Left renal cortex interstitium (tissue), 4 donors: ENCODE measurements around the gene CD84. TPM values are rescaled to one million over a fixed set of nuclear protein-coding genes. Genes with fewer than 3 reads are reported as not detected.
"Not testable (repeated sequence)": the region's sequence is repeated elsewhere in the genome, so short reads cannot be mapped to it uniquely, and the experiment has no call there.

ENCODE experiments used
- DNase-seq, 4 donors: peaks; one replicate each; pipeline ENCODE4 v3.0.0-alpha.2; 2013; ENCODE audit warnings: low read depth in 4 of 4, low spot score in 2 of 4, missing footprints in 1 of 4
- polyA plus RNA-seq, 4 donors: library from polyadenylated mRNA; unstranded; fragments of 120-200 nt; gene quantifications; one replicate each; pipeline ENCODE4 v1.2.1, GENCODE V29; 2013; ENCODE audit not compliant: insufficient read length in 4 of 4

The CD84 gene, protein sequence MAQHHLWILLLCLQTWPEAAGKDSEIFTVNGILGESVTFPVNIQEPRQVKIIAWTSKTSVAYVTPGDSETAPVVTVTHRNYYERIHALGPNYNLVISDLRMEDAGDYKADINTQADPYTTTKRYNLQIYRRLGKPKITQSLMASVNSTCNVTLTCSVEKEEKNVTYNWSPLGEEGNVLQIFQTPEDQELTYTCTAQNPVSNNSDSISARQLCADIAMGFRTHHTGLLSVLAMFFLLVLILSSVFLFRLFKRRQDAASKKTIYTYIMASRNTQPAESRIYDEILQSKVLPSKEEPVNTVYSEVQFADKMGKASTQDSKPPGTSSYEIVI
- polyA plus RNA-seq = 1 to 10 TPM in 2 of 4 donors, under 1 TPM in 2; 0.71 to 1.5 (median 1.2) TPM

- no peak for DNase-seq
Observed at GRCh38 chr1:160579216-160579701, at the start of gene CD84. Gene CD84, minus strand, starts transcription at chr1:160579496. Its CDS starts 59 bp downstream, at chr1:160579437.

- DNase-seq = no peak
Observed at GRCh38 chr1:160628799-160629263, 49.5 kb upstream of the CD84 start.

DNA sequence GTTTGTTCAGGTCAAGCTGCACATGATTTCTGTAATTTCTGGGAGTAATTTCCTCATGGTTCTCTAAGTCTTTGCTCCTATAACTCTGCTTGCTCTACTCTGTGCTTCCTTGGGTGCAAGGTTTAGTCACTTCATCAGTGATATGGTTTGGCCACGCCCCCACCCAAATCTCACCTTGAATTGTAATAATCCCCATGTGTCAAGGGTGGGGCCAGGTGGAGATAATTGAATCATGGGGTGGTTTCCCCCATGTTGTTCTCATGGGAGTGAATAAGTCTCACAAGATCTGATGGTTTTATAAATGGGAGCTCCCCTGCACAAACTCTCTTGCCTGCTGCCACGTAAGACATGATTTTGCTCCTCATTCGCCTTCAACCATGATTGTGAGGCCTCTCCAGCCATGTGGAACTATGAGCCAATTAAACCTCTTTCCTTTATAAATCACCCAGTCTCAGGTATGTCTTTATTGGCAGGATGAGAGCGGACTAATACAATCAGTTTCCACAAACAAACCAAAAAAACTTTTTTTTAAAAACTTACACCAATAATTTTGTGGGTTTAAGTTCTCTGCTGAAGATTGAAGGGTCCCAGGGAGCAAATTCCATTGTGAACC lies 48.5 kb upstream of the CD84 start:
- DNase-seq = not testable (repeated sequence)

DNA sequence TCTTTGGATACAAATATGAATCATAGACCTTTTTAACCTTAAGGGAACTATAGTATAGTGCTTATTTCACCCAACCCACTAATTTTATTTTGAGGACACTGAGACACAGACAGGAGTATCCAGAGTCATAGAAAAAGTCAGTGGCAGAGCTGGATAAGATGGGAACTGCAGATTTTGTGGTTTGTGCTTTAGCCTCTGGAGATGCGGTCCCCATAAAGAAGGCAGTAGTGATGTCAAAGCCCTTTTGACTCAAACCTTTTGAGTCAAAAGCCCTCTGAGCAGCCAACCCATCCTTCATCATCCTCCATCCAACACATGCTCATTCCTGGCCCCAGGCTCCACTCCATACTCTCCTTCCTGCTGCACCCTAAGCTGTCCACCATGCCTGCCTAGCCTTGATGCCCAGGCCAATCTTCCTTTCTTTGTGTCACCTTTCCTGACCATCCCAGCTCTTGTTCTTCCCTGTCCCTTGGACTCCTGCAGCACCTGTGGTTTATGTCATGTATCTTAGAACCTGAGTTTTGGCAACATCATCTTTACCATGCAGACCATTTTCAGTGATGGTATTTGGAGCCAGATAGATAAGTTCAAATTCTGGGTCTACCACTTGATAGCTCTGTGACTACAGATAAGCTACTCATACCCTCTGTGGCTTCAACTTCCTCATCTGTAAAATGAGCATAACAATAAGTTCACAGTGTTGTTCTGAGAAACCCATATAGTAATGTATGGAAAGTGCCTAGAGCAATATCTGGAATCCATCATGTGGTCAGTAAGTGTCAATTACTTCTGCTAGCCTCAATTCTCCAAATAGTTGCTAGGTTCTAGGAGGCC lies 47.4 kb upstream of the CD84 start:
- DNase-seq = no peak

DNA sequence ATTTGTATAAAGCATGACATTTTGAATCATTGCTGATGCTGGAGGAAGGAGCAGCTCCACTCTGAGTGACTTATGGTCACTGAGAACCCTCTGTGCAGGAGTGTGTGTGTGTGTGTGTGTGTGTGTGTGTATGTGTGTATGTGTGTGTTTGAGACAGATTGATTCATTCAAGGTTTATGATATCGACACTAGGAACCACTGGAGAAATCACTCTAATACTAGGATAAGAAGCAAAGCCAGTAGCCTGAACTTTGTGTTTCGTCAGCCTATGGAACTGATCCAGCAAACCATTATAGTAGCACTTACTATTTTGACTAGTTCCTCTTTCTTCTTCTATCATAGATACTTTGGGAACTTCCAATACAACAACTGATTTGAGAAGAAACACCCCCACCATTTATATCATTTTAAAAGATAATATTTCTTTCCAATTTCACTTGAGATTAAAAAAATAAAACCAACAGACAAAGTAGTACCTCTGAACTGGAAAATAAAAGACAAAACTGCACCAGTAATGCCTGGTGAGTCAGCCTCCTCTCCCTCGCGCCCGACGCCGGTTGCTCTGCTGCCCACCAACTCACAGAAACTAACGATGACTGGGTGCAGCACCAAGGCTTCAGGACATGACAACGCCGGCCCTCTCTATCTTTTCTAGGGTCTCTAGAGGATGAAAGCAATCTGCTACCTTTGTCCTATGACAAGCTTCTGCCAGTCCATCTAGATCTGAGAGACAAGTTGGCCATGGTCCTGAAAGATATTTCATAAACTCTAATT lies 46.6 kb upstream of the CD84 start:
- no peak for DNase-seq

- no peak for DNase-seq
Observed at GRCh38 chr1:160625321-160625720, 46.0 kb upstream of the CD84 start.

- DNase-seq = no peak
Observed at GRCh38 chr1:160624464-160624863, 45.2 kb upstream of the CD84 start.

DNA sequence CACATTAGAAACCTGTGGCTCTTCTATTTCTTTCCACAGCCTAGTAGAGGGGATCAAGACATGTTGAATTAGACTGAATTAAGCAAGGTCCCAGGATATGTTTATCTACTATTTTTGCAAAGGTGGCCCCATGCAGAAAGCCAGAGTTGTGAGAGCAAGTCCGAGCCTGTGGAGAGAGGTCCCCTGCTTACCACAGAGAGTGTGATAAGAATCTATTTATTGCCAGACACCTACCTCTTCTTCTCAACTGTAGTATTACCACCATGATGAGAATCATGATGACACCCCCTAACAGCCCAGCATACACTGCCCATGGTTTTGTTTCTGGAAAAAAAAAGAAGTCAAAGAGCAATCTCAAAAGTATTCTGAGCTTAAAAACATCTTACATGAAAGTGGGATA lies 44.6 kb upstream of the CD84 start:
- DNase-seq = no peak

GRCh38 chr1:160623227-160623633 lies 43.9 kb upstream of the CD84 start:
- DNase-seq = no peak

- DNase-seq = no peak
Observed at GRCh38 chr1:160622501-160623226, 43.4 kb upstream of the CD84 start.

GRCh38 chr1:160621633-160622413 lies 42.5 kb upstream of the CD84 start:
- DNase-seq = no peak

GRCh38 chr1:160620942-160621632 lies 41.8 kb upstream of the CD84 start:
- no peak for DNase-seq

DNA sequence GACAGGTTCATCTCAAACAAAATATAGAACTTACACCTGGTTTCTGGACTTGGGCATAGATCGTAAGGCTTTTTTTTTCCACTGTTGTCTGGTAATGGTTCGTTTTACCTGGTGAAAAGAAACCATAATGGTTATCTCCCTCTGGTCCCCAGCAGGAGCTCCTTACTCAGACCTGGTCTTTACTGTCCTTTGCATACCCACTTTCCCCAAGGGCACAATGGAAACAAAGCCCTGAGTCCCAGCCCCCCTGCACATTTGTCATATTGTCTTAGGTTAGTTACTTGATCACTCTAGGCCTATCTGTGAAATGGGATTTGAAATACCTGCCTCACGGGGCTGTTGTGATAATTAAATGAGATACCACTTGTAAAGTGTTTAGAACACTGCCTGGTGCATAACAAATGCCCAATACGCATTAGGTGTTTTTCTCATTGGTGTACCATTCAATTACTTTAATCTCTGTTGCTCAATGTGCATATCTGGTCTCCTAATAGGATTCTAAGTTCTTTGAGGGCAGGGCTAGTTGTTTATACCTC lies 40.5 kb upstream of the CD84 start:
- no peak for DNase-seq

DNA sequence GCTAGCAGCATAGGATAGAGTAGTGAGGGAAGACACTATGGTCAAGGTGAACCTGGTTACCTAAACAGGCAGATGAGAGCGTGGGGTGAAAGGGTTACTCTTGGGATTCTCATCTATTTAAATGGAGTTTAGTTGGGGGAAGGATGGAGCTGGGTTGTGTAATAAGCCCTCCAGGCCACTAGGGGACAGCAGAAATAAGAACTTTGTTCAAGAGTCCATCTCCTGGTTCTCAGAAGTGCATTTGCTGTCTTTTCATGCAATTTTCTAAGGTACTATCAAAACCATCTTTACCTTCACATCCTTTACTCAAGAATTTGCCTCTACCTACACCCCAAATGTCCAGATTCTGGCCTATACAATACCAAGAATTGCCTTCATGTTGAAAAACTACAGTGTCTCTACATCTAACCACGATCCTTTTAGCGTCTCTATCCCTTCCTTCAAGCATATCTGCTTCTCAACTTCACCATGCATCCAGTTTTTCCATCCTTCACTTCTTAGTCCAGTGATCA lies 39.5 kb upstream of the CD84 start:
- no peak for DNase-seq

DNA sequence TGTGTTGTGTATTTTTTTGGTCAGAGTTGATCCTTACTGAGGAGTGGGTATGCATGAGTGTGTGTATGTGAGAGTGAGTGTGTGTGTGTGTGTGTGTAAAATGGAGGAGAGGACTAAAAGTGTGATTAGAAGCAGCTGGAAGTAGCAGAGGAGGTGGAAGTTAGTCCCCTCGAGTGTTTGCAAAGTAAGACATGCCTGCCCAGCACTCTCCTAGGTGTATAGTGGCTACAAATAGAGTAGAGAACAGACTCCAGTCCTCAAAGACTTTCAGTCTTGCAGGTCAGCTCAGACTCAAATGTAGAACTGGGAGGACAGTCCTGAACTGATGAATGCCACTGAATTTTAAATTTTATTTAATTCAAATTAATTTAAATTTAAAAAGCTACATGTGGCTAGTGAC lies 39.0 kb upstream of the CD84 start:
- DNase-seq = no peak

GRCh38 chr1:160615660-160616059 lies 36.4 kb upstream of the CD84 start:
- DNase-seq = no peak

GRCh38 chr1:160614410-160614809 lies 35.1 kb upstream of the CD84 start:
- no peak for DNase-seq
